ENCODE data around the gene PVALEF.

Gene PVALEF

GRCh38 chr17:81183807-81184206 lies 18.5 kb downstream of the PVALEF start:
- no peak for DNase-seq (ENCODE audit: low spot score)

- no peak for DNase-seq (ENCODE audit: low spot score)
Measured at GRCh38 chr17:81184555-81184954, 19.2 kb downstream of the PVALEF start.

- DNase-seq (ENCODE audit: low spot score), result no peak
Measured at GRCh38 chr17:81186203-81186602, 20.9 kb downstream of the PVALEF start.

- no peak for DNase-seq (ENCODE audit: low spot score)
Measured at GRCh38 chr17:81187120-81187519, 21.8 kb downstream of the PVALEF start.

GRCh38 chr17:81187586-81188490 lies 22.5 kb downstream of the PVALEF start:
- DNase-seq (ENCODE audit: low spot score), result no peak

GRCh38 chr17:81188491-81188840 lies 23.2 kb downstream of the PVALEF start:
- no peak for DNase-seq (ENCODE audit: low spot score)

- DNase-seq (ENCODE audit: low spot score), result no peak
Measured at GRCh38 chr17:81189016-81189415, 23.7 kb downstream of the PVALEF start.

- DNase-seq (ENCODE audit: low spot score), result no peak
Measured at GRCh38 chr17:81189670-81190530, 24.6 kb downstream of the PVALEF start.

GRCh38 chr17:81190591-81190990 lies 25.3 kb downstream of the PVALEF start:
- no peak for DNase-seq (ENCODE audit: low spot score)

GRCh38 chr17:81191116-81191515 lies 25.8 kb downstream of the PVALEF start:
- no peak for DNase-seq (ENCODE audit: low spot score)

- DNase-seq (ENCODE audit: low spot score), result no peak
Measured at GRCh38 chr17:81191646-81192045, 26.3 kb downstream of the PVALEF start.

GRCh38 chr17:81192386-81193050 lies 27.2 kb downstream of the PVALEF start:
- DNase-seq (ENCODE audit: low spot score), result no peak

- DNase-seq (ENCODE audit: low spot score), result no peak
Measured at GRCh38 chr17:81193051-81193410, 27.7 kb downstream of the PVALEF start.

GRCh38 chr17:81193470-81194224 lies 28.3 kb downstream of the PVALEF start:
- DNase-seq (ENCODE audit: low spot score), result no peak

- no peak for DNase-seq (ENCODE audit: low spot score)
Measured at GRCh38 chr17:81194225-81194760, 29.0 kb downstream of the PVALEF start.

- DNase-seq (ENCODE audit: low spot score), result no peak
Measured at GRCh38 chr17:81194941-81195901, 29.9 kb downstream of the PVALEF start.

- no peak for DNase-seq (ENCODE audit: low spot score)
Measured at GRCh38 chr17:81195941-81196495, 30.7 kb downstream of the PVALEF start.

GRCh38 chr17:81196505-81197408 lies 31.4 kb downstream of the PVALEF start:
- DNase-seq (ENCODE audit: low spot score), result no peak

- no peak for DNase-seq (ENCODE audit: low spot score)
Measured at GRCh38 chr17:81197409-81197795, 32.1 kb downstream of the PVALEF start.

All from ecto neural progenitor cell (in vitro differentiated cells).